ENCODE results near the gene NUTM2F.
"Not testable (repeated sequence)": the region's sequence is repeated elsewhere in the genome, so short reads cannot be mapped to it uniquely, and the experiment has no call there.

Gene NUTM2F

GRCh38 chr9:94315034-94315984 lies 13.1 kb downstream of the NUTM2F start:
- DNase-seq (ENCODE audit: low read depth): not testable (repeated sequence)

- DNase-seq (ENCODE audit: low read depth): no peak
Observed at GRCh38 chr9:94303321-94303720, 25.1 kb downstream of the NUTM2F start.

- DNase-seq (ENCODE audit: low read depth): no peak
Observed at GRCh38 chr9:94302426-94302825, 26.0 kb downstream of the NUTM2F start.

GRCh38 chr9:94301583-94301982 lies 26.9 kb downstream of the NUTM2F start:
- DNase-seq (ENCODE audit: low read depth): no peak

- DNase-seq (ENCODE audit: low read depth): no peak
Observed at GRCh38 chr9:94300470-94301301, 27.8 kb downstream of the NUTM2F start.

- no peak for DNase-seq (ENCODE audit: low read depth)
Observed at GRCh38 chr9:94298949-94299599, 29.4 kb downstream of the NUTM2F start.

- no peak for DNase-seq (ENCODE audit: low read depth)
Observed at GRCh38 chr9:94289691-94290090, 38.8 kb downstream of the NUTM2F start.

- DNase-seq (ENCODE audit: low read depth): no peak
Observed at GRCh38 chr9:94287877-94288513, 40.4 kb downstream of the NUTM2F start.

GRCh38 chr9:94286116-94286515 lies 42.3 kb downstream of the NUTM2F start:
- DNase-seq (ENCODE audit: low read depth): no peak

- DNase-seq (ENCODE audit: low read depth): no peak
Observed at GRCh38 chr9:94281101-94281500, 47.3 kb downstream of the NUTM2F start.

- DNase-seq (ENCODE audit: low read depth): no peak
Observed at GRCh38 chr9:94280409-94280989, 47.9 kb downstream of the NUTM2F start.

- DNase-seq (ENCODE audit: low read depth): no peak
Observed at GRCh38 chr9:94277885-94278536, 50.4 kb downstream of the NUTM2F start.

- DNase-seq (ENCODE audit: low read depth): not testable (repeated sequence)
Observed at GRCh38 chr9:94277029-94277428, 51.4 kb downstream of the NUTM2F start.

- DNase-seq (ENCODE audit: low read depth): no peak
Observed at GRCh38 chr9:94270009-94270408, 58.4 kb downstream of the NUTM2F start.

- DNase-seq (ENCODE audit: low read depth): no peak
Observed at GRCh38 chr9:94269264-94269663, 59.2 kb downstream of the NUTM2F start.
